Activated CD4-positive, CD25-positive, alpha-beta regulatory T cell treated with anti-CD3 and anti-CD28 coated beads, Interleukin-2, amount 50 U/mL, for 24 hours (primary cell): ENCODE measurements around the gene MYO7B.

Source experiments
- ATAC-seq, 2 donors: fragments of 150-1000 bp; cut with Tn5 transposase; one replicate each; pipeline ENCODE4 v1.10.0; 2021; ENCODE audit warnings: mild to moderate bottlenecking in 1 of 2, moderate library complexity in 1 of 2

Gene MYO7B

GRCh38 chr2:127665267-127665893, 129.9 kb downstream of the MYO7B start:
- ATAC-seq: no peak

DNA sequence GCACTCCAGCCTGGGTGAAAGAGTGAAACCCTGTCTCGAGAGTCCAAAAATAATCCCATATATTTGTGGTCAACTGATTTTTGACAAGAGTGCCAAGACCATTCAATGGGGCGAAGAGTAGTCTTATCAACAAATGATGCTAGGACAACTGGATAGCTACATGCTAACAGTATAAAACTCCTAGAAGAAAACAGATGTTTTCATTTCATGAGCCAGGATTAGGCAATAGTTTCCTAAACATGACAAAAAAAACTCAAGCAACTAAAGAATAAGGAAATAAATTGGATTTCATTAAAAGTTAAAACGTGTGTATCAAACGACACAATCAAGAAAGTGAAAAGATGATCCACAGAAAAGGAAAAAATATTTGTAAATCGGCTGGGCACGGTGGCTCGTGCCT, 133.6 kb downstream of the MYO7B start:
- no peak for ATAC-seq

DNA sequence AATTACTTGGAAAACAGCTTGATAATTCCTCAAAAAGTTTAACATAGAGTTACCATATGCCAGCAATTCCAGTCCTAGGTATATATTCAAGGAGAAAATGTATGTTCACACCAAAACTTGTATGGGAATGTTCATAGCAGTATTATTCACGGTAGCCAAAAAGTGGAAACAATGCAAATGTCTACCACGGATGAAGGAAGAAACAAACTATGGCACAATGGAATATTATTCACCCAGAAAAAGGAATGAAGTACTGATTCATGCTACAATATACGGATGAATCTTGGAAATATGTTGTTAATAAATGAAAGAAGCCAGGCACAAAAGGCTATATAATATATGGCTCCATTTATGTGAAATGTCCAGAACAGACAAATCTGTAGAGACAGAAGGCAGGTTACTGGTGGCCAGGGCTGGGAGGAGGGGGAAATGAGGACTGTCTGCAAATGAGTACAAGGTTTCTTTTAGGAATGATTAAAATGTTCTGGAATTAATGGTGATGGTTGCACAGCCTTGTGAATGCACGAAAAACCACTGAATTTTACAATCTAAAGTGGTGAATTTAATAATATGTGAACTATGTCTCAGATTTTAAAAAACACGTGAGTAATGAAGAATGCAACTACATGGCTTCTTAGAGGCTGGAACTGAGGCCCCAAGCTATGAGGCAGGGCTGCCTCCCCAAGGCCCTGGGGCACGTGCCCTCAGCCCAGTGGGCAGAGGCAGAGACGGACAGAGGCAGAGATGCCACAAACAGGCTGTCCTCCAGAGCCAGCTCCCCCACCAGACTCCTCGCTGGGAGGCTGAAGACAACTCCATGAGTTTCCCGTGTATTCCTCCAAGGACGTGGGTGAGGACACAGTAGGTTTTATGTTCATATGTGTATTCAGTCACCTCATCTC, 134.8 kb downstream of the MYO7B start:
- ATAC-seq: no peak

- ATAC-seq: no peak
Observed at GRCh38 chr2:127670957-127671290, 135.4 kb downstream of the MYO7B start.

GRCh38 chr2:127671557-127672302, 136.2 kb downstream of the MYO7B start:
- no peak for ATAC-seq

- ATAC-seq: no peak
Observed at GRCh38 chr2:127672341-127673224, 137.1 kb downstream of the MYO7B start.

- no peak for ATAC-seq
Observed at GRCh38 chr2:127673291-127674069, 138.0 kb downstream of the MYO7B start.

DNA sequence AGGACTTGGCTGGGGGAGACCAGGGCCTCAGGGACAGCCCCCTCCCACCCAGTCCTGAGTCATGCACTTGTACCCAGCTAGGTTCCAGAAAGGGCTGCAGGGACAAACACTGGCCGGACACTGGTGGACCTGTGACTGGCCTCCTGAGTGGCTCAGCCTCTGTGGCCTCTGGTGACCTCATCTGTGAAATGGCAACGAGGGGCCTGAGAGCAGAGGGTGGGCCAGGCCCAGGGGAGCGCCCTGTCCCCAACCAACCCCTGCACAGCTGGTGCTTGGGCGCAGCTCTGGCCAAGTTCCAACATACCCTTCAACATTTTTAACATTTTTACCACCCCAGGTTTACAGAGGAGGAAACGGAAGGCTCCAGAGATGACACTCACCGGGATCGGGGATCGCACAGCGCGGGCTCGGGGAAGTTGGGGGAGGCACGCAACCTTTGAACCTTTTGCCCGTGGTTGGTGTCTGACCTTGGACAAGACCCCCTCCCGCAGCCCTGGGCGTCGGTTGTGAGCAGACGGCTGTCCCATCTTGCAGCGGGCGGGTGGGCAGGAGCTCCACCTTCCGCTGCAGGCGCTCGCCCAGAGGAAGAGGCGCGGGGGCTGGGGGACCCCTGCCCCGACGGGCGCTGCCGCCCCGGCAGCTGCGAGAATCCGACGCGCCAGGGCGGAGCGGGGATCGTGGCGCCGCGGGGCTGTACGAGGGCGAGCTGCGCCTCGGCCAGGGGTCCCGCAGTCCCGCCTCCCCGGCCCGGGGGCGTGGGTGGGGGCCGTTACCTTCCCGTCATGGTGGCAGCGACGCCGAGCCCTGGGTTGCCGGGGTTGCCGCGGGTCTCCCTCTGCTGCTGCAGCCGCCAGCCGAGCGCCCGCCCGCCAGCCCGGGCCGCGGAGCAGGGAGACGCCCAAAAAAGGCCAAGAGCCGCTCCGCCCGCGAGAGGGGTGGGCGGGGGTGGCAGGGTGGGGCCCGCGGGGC, 139.0 kb downstream of the MYO7B start:
- peak; percentile 21 to 34 for ATAC-seq

- ATAC-seq: no peak
Observed at GRCh38 chr2:127675331-127676261, 140.1 kb downstream of the MYO7B start, which contains the start of gene LIMS2. Gene LIMS2 (minus strand): TSS chr2:127675530. CDS start chr2:127675024, 506 bp downstream.

GRCh38 chr2:127676906-127677305, 141.4 kb downstream of the MYO7B start:
- ATAC-seq: no peak

GRCh38 chr2:127678531-127678930, 143.0 kb downstream of the MYO7B start:
- ATAC-seq: no peak

DNA sequence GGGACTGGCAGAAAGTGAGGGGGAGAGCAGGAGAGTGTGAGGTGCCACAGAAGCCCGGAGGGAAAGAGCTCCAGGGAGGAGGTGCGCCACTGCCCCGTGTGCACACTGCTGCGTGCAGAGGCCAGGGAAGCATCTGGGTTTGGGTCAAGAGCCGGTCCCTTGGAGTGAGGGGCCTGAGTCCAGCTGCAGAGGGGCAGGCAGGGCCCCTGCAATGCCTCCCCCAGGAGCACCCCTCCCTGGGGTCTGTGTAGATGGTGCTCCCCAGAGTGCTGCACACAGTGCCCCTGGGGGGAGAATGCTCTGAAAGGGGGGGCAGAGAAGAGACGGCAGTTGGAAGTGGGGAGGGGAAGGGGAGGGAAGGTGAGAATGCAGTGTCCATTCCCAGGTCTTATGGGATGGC, 143.5 kb downstream of the MYO7B start:
- no peak for ATAC-seq

- ATAC-seq: no peak
Observed at GRCh38 chr2:127679680-127680361, 144.3 kb downstream of the MYO7B start.

DNA sequence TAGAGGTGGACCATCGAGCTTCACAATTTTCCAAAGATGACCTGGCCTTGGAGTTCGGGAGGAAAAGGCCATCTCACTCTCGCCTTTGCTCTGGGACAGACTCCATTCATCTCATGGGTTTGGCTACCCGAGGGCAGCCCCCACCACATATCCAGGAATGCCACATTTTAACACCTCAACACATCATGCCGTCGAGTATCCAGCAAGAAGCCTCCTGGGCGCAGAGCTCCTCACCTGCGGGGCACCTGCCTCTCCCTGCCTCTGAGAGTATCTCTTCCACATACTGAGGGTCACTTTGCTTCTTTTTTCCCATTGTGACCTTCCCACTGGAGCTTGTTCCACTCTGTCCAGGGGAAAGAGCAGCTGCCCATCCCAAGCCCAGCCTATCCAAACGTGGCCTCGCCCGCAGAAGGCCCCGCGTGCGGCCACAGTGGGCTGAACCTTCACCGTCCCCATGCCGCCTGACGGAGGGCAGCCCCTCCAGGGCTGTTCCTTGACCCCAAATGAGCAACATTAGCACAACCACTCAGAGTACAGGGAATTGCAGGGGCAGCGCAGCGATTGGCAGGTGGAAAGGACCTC, 145.3 kb downstream of the MYO7B start:
- no peak for ATAC-seq

- ATAC-seq: no peak
Observed at GRCh38 chr2:127681288-127681804, 145.9 kb downstream of the MYO7B start.

DNA sequence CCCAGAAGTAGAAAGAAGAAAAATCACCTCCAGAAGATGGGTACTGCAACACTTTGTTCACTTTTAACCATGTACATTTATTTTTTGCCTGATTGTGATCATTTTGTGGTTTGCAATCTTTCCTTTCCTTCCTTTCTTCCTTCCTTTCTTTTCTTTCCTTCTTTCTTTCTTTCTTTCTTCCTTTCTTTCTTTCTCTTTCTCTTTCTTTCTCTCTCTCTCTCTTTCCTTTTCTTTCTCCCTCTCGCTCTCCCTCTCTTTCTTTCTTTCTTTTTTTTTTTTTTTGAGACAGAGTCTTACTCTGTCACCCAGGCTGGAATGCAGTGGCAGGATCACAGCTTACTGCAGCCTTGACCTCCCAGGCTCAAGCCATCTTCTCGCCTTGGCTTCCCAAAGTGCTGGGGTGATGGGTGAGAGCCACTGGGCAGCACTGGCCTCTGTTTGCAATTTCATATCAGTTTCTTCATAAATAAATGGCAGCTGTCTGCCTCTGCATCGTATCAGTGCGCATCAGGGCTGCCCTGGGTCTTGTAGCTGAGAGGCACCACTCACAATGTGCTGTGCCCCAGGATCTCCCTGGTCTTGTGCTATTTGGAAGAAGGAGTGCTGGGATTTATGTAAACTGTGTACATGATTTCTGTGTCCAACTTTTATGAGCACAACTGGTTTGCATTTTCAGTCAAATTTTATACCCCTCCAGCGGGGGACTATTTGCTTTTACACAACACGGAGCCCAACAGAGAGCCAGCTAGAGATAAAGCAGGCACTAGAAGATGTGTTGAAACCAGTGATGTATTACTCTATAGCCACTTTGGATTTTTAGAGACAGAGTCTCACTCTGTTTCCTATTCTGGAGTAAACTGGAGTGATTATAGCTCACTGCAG, 146.7 kb downstream of the MYO7B start:
- no peak for ATAC-seq

- ATAC-seq: no peak
Observed at GRCh38 chr2:127683056-127683455, 147.6 kb downstream of the MYO7B start.
